Breast epithelium (tissue), 4 donors: Measurements from ENCODE around the gene FCHO2. TPM values are rescaled to one million over a fixed set of nuclear protein-coding genes. Genes with fewer than 3 reads are reported as not detected.

Source experiments
- DNase-seq, 2 donors: peaks; one replicate each; pipeline ENCODE4 v3.0.0-alpha.2; 2019; ENCODE audit warnings: low spot score in 2 of 2
- H3K27ac ChIP-seq, 2 donors: fragments of 200-600 bp; sonication (generic) in 1 of 2; one replicate each; pipeline ENCODE4 v1.5.1; 2016 to 2019; ENCODE audit warnings: mild to moderate bottlenecking in 1 of 2
- H3K27me3 ChIP-seq, 2 donors: fragments of 200-600 bp; sonication (generic) in 1 of 2; one replicate each; pipeline versions ENCODE4 v1.5.1 to v1.6.0; 2017 to 2019; ENCODE audit warnings: control low read depth in 1 of 2, mild to moderate bottlenecking in 1 of 2
- H3K36me3 ChIP-seq: fragments of 200-600 bp; one replicate; pipeline ENCODE4 v1.5.1; 2019
- H3K4me1 ChIP-seq, 2 donors: fragments of 200-600 bp; sonication (generic); one replicate each; pipeline ENCODE4 v1.5.1; 2016 to 2019; ENCODE audit warnings: control low read depth in 1 of 2
- H3K4me3 ChIP-seq, 3 donors: fragments of 200-600 bp; sonication (generic); 1 replicate in 2 of 3; 2 replicates in 1 of 3; pipeline ENCODE4 v1.5.1; 2016 to 2019; ENCODE audit warnings: mild to moderate bottlenecking in 3 of 3, moderate library complexity in 2 of 3
- H3K9me3 ChIP-seq, 2 donors: fragments of 200-600 bp; sonication (generic) in 1 of 2; one replicate each; pipeline ENCODE4 v1.5.1; 2016 to 2019; ENCODE audit warnings: control low read depth in 1 of 2
- CTCF ChIP-seq, 3 donors: fragments of 450-650 bp; IDR thresholded peaks; one replicate each; pipeline ENCODE4 v1.5.1; 2016 to 2017; ENCODE audit warnings: antibody characterized with exemption in 3 of 3, mild to moderate bottlenecking in 3 of 3, moderate library complexity in 3 of 3
- POLR2A ChIP-seq: fragments of 450-650 bp; IDR thresholded peaks from one replicate; pipeline ENCODE4 v1.6.1; 2016; ENCODE audit warnings: antibody characterized with exemption, mild to moderate bottlenecking, moderate library complexity
- POLR2AphosphoS5 ChIP-seq, 3 donors: sonication (generic); formaldehyde crosslinking; IDR thresholded peaks; one replicate each; pipeline ENCODE4 v1.6.1; 2017; ENCODE audit warnings: antibody characterized with exemption in 3 of 3
- intact Hi-C: fragments of 100-400 bp; cut with DNase I; formaldehyde crosslinking; loops from one replicate; pipeline ENCODE4 v1.15.1; 2023; ENCODE audit warnings: low total_unique reads
- total RNA-seq, 3 donors: library from RNA; depleted of rRNA; stranded (reverse); fragments of >200 nt; gene quantifications; one replicate each; pipeline ENCODE4 v1.1.0, GENCODE V29; 2016

The FCHO2 gene
- total RNA-seq, 3 donors from 2014 or later, result 30.5 to 58.8 (median 46.7) TPM

DNA sequence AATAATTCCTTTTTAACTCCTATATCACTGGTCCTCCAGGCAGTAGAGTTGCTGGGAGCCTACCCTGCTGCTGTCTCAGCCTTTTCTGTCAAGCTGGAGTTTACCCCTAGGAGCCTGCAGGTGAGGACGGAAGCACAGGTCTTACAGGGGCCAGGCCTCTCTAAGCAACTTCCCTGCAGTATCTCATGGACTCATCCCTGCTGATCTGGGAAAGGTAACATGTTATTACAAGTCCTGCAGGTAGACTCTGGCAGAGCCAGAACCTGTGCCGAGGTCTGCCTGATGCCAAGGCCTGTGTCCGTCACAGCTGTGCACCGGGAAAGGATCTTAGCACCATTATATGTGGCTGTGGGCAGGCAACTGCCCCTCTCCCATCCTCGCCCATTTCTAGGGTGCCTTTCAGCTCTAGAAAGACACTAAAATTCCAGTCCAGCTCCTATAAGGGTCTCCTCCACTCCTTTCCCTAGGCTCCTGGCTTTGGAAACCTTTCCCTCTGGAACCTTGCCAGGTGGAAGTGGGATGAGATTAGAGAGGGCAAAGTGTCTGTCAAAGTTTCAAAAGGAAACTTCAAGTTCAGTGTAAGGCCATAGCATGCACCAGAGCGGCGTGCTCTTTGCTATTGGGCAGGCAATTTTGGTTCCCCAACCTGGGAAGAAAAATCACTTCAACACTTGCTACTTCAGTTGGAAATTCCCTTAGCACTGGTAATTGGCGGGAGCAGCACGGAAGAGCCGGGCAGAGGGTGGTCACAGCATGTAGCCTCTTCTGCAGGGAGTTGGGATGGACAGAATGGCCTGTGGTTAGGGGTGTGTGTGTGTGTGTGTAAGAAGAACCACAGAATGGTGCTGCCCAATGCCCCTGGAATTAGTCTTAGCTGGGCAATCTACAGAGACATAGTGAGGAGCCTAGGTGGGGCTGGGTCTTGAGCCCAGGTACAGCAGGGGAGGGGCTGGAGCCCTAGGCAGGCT lies 182.0 kb downstream of the FCHO2 start:
- no peak overlapping the region for H3K27ac ChIP-seq
- no peaks in the 10 kb centered on the region for H3K4me1 ChIP-seq
- TF ChIP-seq POLR2AphosphoS5 (IDR thresholded peaks at IDR 0.05), result no peak
- no peak for TF ChIP-seq POLR2A
- no peak for TF ChIP-seq CTCF (IDR thresholded peaks at IDR 0.05)
- no peaks in the 10 kb centered on the region for H3K36me3 ChIP-seq
- no peaks in the 10 kb centered on the region for H3K9me3 ChIP-seq
- DNase-seq, result no peak
- no peak overlapping the region for H3K4me3 ChIP-seq
- peaks cover 0 to 7% of the 10 kb centered on the region in 2 donors for H3K27me3 ChIP-seq
- intact Hi-C loops, result no loop called here

GRCh38 chr5:73139485-73139884 lies 183.6 kb downstream of the FCHO2 start:
- H3K9me3 ChIP-seq, result no peaks in the 10 kb centered on the region
- H3K27ac ChIP-seq, result no peak overlapping the region
- peaks cover 0 to 7% of the 10 kb centered on the region in 2 donors for H3K27me3 ChIP-seq
- intact Hi-C loops, result no loop called here
- no peak for DNase-seq
- H3K4me3 ChIP-seq, result no peak overlapping the region
- H3K36me3 ChIP-seq, result no peaks in the 10 kb centered on the region
- no peak for TF ChIP-seq CTCF (IDR thresholded peaks at IDR 0.05)
- TF ChIP-seq POLR2AphosphoS5 (IDR thresholded peaks at IDR 0.05), result no peak
- no peak for TF ChIP-seq POLR2A
- H3K4me1 ChIP-seq, result no peaks in the 10 kb centered on the region

Other genes with a start within 250 kb of the FCHO2 start
- 100 to 1,000 TPM in 1 of 3 donors, 10 to 100 TPM in 2; 87.5 to 105 (median 87.8) TPM for gene TNPO1, start 139.4 kb upstream of the FCHO2 start, total RNA-seq
- under 1 TPM in 1 of 3 donors, not detected in 2; 0.64 TPM for gene TMEM171, start 164.5 kb downstream of the FCHO2 start, total RNA-seq
- gene TMEM174, start 217.2 kb downstream of the FCHO2 start, total RNA-seq, result not detected